ENCODE results near the gene SOCS4. TPM values are rescaled to one million over a fixed set of nuclear protein-coding genes. Genes with fewer than 3 reads are reported as not detected.
"Not testable (repeated sequence)": the region's sequence is repeated elsewhere in the genome, so short reads cannot be mapped to it uniquely, and the experiment has no call there.

SOCS4 gene, protein sequence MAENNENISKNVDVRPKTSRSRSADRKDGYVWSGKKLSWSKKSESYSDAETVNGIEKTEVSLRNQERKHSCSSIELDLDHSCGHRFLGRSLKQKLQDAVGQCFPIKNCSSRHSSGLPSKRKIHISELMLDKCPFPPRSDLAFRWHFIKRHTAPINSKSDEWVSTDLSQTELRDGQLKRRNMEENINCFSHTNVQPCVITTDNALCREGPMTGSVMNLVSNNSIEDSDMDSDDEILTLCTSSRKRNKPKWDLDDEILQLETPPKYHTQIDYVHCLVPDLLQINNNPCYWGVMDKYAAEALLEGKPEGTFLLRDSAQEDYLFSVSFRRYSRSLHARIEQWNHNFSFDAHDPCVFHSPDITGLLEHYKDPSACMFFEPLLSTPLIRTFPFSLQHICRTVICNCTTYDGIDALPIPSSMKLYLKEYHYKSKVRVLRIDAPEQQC
- polyA plus RNA-seq: 10 to 100 TPM in 1 of 3 donors, 1 to 10 TPM in 2; 2.0 to 10.9 (median 5.9) TPM

DNA sequence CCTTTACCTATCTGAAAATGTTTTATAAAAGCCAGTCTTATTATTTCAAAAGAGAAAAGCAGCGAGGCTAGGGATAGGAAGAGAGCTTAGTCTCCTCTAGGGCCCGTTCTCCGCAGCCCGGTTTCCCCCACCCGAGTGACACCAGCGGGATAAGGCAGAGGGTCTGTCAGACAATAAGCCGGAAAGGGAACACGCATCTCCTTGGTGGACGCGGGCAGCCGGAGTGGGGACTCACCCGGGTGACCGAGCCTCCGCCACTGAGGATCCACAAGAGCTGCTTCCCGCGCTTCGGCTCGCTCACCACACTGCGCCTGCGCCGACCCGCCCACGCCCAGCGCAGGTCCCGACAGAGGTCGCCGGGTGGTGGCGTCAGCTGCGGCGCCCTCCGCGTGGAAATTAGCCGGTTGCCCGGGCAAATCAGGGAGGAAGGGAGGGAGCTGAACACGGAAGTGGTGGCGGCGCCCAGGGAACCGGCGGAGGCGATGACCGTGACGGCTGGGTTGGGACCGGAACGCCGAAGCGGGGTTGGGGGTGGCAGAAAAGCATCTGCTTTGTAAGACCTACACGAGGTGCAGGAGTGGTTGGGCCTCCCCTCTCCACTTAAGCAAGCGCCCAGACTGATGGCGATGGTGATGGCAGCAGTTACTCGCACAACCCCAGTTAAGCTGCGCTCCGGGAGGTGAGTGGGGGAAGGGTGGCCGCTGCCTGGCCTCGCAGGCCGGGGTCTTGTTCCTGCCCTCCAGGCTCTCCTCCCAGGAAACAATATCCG is at the start of gene SOCS4, which contains the start of gene WDHD1:
Gene SOCS4 (plus strand): TSS at position 444 of the 769 bp plus-strand sequence. CDS start 15,806 bp downstream, outside the sequence.
Gene WDHD1 (minus strand): TSS at position 307 of the 769 bp plus-strand sequence. CDS start 312 bp downstream, outside the sequence.
- 0 to 1% (median 0%) methylated on average over 56 of the region's 56 CpGs for WGBS, 3 donors
- no peak within 1 kb of the TSS for H3K27ac ChIP-seq (ENCODE audit: low read depth, low read length)

DNA sequence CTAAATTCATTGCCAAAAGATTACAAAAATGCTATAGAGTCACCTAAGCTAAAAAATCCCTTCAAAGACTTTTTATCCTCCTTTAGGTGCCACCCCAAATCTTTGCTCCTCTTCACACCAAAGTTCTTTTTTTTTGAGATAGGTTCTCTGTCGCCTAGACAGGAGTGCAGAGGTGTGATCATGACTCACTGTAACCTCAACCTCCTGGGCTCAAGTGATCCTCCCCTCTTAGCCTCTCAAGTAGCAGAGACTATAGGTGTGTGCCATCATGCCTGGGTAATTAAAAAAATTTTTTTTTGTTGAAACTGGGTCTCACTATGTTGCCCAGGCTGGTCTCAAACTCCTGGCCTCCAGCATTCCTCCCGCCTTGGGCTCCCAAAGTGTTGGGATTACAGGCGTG is 48.0 kb upstream of the SOCS4 start:
- WGBS, 3 donors: 78 to 97% (median 92%) methylated on average over 3 of the region's 3 CpGs
- H3K27ac ChIP-seq (ENCODE audit: low read depth, low read length): no peak overlapping the region

DNA sequence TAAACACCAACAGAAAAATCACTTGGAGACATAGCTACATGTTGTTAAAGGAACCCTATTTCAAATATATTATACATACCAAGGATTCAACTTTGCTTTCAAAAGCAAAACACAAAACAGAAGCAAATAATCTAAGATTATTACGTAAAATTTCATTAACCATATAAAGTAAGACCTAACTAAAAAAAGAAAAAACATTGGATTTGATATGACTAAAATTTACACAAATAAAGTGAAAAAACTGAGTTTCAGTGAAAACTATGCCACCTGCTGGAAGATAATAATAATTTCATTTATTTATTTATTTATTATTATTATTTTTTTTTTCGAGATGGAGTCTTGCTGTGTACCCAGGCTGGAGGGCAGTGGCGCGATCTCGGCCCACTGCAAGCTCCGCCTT is 45.3 kb upstream of the SOCS4 start:
- H3K27ac ChIP-seq (ENCODE audit: low read depth, low read length): no peak overlapping the region
- WGBS, 3 donors: 78 to 80% (median 79%) methylated on average over 6 of the region's 6 CpGs

DNA sequence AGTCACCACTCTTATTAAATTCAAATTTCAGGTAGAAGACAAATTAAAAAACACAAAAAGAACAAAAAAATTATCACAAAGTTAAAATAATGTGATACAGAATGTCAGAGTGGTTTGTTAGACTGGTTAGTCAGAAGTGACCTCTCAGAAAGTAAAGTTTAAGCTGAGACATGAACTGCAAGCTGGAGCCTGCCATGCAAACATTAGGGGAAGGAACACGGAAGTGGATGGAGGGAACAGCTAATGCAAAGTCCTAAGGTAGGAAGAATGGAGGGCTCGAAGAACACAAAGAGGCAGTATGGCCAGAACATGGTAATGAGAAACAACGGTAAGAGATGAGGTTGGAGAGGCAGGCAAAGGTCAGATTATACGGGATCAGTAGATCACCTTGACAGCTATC is 41.9 kb upstream of the SOCS4 start:
- WGBS, 3 donors: 85 to 92% (median 92%) methylated on average over 4 of the region's 4 CpGs
- no peak overlapping the region for H3K27ac ChIP-seq (ENCODE audit: low read depth, low read length)

DNA sequence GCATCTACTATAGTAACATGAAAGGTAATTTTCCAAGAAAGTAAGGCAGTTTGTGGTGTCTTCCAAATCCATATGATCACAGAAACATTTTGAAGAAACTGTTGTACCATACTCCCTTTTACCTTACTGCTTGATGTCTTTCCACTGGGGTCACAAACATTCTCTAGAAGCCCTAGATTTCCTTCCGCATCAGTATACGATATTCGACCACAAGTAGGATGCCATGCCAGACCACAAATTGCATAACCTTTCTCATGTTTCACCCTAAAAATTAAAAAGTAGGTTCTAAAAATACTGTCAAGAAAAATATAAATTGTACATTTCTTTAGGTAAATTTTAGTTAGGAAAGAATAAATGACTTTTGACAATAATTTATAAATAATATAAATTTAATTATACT is 26.7 kb upstream of the SOCS4 start:
- WGBS, 3 donors: 49 to 88% (median 60%) methylated on average over 3 of the region's 3 CpGs

DNA sequence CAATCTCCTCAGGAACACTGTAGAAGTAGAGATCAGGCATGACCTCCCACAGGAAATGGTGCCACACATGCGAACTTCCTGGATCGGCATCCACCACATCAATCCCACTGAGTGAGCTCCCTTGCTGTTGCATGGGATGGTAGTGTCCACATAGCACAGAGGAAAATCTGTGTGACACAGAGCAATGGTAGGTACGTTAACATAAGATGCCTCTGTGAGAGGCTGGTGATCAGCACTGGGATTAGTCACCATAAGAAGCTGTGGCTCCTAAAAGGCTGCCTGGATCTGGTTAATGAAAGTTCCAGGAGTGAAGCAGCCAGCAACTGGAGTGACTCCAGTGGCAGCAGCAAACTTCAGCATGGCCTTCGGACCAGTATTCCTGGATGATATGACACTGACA is 22.0 kb upstream of the SOCS4 start:
- 59 to 83% (median 68%) methylated on average over 4 of the region's 4 CpGs for WGBS, 3 donors
- no peak overlapping the region for H3K27ac ChIP-seq (ENCODE audit: low read depth, low read length)

More for the DNA sequence above, 26.7 kb upstream of the SOCS4 start:
- H3K27ac ChIP-seq (ENCODE audit: low read depth, low read length): no peak overlapping the region

DNA sequence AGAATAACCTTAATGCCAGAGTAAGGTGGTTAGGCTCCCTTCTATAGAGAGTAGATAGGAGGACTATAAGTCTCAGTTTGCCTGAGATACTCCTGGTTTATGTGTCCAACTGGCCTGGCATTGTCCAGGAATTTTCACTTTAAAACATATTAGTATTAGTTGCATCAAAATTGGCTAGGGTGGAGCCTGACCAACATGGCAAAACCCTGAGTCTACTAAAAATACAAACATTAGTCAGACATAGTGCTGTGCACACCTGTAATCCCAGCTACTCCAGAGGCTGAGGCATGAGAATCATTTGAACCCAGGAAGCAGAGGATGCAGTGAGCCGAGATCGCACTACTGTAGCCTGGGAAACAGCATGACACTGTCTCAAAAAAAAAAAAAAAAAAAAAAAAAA is 12.0 kb upstream of the SOCS4 start:
- H3K27ac ChIP-seq (ENCODE audit: low read depth, low read length): no peak overlapping the region
- 94 to 96% (median 94%) methylated on average over 2 of the region's 2 CpGs for WGBS, 3 donors

DNA sequence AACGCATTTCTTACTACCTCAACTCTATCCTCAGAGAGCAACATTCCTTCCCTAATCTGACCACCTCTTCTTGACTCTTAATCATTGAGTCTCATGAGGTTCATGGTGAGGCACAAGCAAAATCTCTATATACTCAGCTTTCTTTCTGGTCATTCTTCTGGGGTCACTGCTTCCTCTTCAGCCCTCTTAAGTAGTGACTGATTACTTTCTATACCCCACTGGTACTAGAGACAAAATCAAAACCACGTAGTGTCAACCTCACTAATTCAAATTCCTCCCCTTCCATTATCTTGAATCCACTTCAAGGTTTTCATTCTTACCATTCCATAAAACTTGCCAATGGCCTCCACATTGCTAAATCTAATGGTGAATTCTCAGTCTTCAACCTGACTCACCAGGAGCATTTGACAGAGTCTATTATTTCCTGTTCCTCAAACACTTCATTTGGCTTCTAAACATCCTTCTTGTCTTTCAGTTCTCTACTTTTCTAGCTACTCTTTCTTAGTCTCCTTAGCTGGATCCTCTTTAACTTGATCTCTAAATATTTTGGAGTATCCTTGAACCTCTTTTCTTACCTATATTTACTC is 7.0 kb upstream of the SOCS4 start:
- no peak overlapping the region for H3K27ac ChIP-seq (ENCODE audit: low read depth, low read length)
- 96 to 99% (median 97%) methylated on average over 2 of the region's 2 CpGs for WGBS, 3 donors

DNA sequence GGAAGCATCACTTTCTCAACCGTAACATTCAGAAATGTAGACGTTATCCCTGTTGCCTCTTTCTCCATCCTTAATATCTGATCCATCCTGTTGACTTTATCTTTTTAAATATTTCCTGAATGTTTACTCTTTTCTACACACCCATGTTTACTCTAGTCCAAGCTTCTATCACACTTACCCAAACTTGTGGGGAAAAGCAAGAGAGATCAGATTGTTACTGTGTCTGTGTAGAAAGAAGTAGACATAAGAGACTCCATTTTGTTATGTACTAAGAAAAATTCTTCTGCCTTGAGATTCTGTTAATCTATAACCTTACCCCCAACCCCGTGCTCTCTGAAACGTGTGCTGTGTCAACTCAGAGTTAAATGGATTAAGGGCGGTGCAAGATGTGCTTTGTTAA is 2.7 kb upstream of the SOCS4 start:
- not testable (repeated sequence) for H3K27ac ChIP-seq (ENCODE audit: low read depth, low read length)
- 71 to 88% (median 85%) methylated on average over 2 of the region's 5 CpGs for WGBS, 3 donors

DNA sequence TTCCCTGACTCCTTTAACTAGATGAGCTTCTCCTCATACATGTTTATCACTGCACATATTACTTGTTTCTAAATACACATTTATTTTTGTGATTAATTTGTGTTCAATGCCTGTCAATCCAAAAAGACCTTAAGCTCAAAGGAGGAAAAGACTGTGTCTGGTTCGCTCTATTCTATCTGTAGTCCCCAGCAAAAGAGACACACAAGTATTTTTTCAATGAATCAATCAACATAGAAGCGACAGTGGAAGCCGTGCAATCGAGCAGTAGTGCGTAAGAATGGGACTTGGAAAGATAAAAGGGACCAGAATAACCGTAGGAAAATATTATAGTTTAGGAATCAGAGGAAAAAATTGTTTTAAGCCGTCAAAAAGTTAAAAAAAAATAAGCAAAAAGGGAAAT is 1.1 kb upstream of the SOCS4 start:
- H3K27ac ChIP-seq (ENCODE audit: low read depth, low read length): no peak overlapping the region
- 19 to 41% (median 40%) methylated on average over 7 of the region's 7 CpGs for WGBS, 3 donors

DNA sequence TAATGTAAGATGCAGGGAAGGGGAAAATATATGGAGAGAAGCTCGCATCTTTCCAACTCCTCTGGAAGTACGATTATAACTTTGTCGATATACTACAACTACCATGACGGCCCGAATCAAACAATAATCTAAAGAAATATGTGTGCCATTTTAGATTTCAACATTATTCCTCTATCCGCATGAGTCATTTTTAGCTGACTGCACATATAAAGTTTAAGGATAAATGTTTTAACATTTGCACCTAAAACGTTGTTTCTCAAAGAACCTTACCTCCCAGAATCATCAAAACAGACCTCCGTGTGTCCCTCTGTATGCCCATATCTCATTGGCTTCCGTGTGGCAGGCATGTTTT is 619 bp upstream of the SOCS4 start:
- WGBS, 3 donors: 2 to 3% (median 3%) methylated on average over 9 of the region's 9 CpGs
- H3K27ac ChIP-seq (ENCODE audit: low read depth, low read length): no peak overlapping the region

DNA sequence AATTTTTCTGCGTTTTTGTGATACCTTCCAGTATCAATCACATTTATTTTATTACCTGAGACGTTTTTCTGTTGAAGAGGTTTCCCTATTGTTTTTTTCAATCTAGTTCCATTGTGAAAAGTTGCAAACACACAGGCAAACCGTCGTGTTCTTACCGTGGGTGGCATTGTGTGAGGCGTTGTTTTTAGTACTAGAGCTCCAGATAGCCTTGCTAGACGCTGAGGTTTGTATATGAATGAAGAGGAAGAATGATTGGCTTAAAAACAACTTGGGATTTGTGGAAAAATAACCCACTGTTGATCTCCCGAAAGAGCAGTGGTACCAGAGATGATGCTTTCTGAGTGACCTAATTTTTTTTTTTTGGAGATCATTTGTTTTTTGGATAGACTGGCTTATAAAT is 1.0 kb downstream of the SOCS4 start:
- no peak overlapping the region for H3K27ac ChIP-seq (ENCODE audit: low read depth, low read length)
- whole genome bisulfite sequencing, 3 donors: 6% methylated on average over 8 of the region's 8 CpGs

DNA sequence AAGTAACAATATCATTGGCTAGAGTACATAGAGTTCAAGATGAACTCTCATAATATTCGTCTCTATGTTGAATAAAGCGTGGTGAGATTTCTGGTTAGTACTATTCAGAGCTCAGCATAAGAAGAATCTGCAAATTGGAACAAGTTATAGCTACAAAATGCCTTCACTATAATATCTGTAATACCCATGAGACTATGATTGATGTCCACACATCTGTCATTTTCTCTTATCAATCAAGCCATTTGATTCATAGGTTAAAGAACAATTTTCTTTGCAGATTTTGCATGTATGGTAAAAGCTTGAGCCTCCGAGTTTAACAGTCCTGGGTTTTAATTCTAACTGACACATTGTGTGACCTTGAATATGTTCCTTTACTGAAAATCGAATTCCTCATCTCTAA is 1.4 kb downstream of the SOCS4 start:
- 66 to 77% (median 76%) methylated on average over 4 of the region's 4 CpGs for WGBS, 3 donors
- H3K27ac ChIP-seq (ENCODE audit: low read depth, low read length): no peak overlapping the region

DNA sequence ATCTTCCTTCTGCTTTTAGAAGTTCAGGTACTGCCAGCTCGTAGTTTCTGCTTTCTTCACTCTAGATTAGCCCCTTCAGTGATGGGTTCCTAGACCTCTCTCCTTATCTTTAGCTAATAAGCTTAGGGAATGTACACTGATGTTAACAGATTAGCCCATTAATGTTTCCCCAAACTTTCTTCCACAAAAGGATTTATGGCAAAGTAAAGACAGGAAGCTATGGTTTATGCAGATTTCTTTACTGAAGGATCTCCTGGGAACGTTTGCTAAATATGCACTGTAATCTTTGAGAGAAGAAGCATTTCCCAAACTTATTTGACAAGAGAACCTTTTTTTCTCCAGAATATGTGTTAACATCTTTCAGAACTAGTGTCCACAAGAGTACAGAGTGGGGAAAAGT is 4.2 kb downstream of the SOCS4 start:
- 26 to 33% (median 27%) methylated on average over 2 of the region's 2 CpGs for WGBS, 3 donors
- H3K27ac ChIP-seq (ENCODE audit: low read depth, low read length): no peak overlapping the region

DNA sequence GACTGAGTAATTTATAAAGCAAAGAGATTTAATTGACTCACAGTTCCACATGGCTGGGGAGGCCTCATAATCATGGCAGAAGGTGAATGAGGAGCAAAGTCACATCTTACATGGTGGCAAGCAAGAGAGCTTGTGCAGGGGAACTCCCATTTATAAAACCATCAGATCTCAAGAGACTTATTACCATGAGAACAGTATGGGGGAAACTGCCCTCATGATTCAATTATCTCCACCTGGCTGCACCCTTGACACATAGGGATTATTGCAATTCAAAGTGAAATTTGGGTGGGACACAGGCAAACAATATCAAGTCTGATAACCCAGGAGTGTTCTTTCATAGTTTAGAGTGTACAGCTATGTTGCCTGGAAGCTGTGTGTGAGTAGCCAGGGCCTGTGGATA is 11.0 kb downstream of the SOCS4 start:
- not testable (repeated sequence) for H3K27ac ChIP-seq (ENCODE audit: low read depth, low read length)

DNA sequence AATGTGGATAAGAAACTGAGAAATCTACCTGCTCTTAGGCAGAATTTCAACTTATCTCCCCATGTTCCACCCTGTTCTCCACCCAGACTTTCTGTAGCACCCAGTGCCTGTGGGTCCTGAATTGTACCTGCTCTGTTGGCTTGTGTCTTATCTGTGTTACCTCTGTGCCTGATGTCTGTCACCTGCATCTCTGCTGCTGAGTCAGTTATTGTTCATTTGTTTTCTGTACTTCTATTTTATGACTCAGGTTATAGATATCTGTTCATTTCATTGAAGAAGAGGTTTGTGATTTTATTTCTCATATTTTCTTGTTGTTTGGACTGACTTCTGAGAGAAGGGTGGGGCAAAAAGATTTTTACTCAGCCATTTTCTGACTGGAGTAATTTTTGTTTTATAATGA is 11.7 kb downstream of the SOCS4 start:
- no peak overlapping the region for H3K27ac ChIP-seq (ENCODE audit: low read depth, low read length)

DNA sequence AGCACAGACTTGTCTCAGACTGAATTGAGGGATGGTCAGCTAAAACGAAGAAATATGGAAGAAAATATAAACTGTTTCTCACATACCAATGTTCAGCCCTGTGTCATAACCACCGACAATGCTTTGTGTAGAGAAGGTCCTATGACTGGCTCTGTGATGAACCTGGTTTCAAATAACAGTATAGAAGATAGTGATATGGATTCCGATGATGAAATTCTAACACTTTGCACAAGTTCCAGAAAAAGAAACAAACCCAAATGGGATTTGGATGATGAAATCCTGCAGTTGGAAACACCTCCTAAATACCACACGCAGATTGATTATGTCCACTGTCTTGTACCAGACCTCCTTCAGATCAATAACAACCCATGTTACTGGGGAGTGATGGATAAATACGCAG is 16.5 kb downstream of the SOCS4 start:
- 91 to 94% (median 91%) methylated on average over 5 of the region's 5 CpGs for WGBS, 3 donors
- H3K27ac ChIP-seq (ENCODE audit: low read depth, low read length): no peak overlapping the region

DNA sequence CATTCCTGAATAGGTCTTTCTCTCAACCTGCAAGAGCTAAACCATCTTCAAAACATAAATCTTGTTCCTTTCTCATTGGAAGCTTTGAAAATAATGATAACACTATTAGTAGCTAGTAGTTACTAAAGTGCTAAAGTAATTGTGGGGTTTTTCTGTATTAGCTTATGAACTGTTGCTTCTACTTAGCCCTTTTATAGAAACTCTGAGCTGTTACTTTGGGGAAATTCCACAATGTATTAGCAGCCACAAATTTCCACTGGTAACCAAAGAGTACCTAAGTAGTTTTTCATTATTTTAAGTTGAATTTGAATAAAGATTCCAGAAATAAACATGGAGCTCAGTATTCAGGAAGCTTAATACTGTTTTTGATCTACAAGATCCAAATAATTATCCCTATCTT is 18.1 kb downstream of the SOCS4 start:
- no peak overlapping the region for H3K27ac ChIP-seq (ENCODE audit: low read depth, low read length)

DNA sequence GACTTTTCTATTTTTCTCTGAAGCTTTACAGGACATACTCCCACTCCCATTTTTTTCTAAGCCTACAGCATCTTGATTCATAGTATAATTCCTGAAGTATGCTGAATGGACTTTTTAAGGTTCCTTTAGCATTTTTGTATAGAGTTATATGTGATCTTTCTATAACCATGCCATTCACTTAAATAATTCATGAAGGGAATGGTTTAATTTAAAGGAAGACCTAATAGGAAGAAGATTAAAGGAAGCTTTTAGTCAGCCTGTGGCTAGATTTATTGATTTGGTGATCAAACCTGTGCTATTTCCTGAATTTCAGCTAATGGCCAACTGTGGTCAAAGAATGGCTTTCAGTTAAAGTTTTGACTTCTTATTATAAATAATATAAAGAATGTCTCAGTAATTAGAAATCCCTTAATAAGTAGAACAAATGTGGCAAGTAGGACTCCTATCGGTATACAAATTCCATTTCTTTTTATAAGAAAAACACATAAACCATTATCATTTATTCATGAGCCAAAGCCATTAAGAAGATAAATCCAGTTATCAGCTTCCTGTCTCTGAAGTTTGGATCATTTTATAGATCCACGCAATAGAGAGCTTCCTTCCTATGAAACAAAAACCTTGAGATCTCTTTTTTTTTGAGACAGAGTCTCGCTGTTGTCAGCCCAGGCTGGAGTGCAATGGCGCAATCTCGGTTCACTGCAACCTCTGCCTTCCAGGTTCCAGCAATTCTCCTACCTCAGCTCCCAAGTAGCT is 20.4 kb downstream of the SOCS4 start:
- 76 to 92% (median 80%) methylated on average over 5 of the region's 5 CpGs for whole genome bisulfite sequencing, 3 donors
- H3K27ac ChIP-seq (ENCODE audit: low read depth, low read length): no peak overlapping the region

All from adipose tissue (tissue), 3 donors.